Measurements from ENCODE around the gene DGKG. TPM values are rescaled to one million over a fixed set of nuclear protein-coding genes. Genes with fewer than 3 reads are reported as not detected.

Gene DGKG
- total and polyA plus RNA-seq, 12 donors: 7.2 to 75.7 (median 41.4) TPM

GRCh38 chr3:186225603-186226002 is 136.4 kb downstream of the DGKG start:
- ATAC-seq: no peak

DNA sequence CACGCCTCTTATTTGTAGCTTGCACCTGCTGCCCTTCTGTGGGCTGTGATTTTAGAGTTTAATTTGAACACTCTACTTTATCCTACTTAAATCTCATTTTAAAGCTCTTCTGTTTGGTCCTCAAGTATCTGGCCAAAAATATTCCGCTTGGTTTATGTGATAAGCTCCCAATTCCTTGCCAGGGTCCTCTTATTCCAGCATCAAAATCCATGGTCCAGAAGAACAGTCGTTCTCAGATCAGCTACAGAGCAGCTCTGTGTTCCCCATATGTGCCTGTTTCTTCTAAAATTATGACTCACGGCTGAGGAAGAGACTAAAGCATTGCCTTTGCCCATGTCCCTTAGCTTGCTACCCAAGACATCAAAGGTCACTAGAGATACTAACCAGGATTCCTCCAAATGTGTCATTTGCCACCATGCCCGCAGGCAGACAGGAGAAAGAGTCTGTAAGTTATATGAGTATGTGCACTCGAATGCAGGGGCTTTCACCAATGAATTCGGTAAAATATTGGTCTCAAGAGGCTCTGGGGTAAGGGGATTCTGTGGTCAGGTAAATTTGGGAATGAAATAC is 137.9 kb downstream of the DGKG start:
- Histone ChIP-seq H3K36me3 (no peaks in the 10 kb centered on the region), H3K4me3 (no peak overlapping the region), H3K27me3 (peaks cover 0 to 6% (median 0%) of the 10 kb centered on the region in 7 donors), H3K27ac (no peak overlapping the region), H3K4me1 (peaks cover 0 to 32% (median 12%) of the 10 kb centered on the region in 9 donors), H3K9me3 (no peaks in the 10 kb centered on the region)
- TF ChIP-seq, protein P1, sequence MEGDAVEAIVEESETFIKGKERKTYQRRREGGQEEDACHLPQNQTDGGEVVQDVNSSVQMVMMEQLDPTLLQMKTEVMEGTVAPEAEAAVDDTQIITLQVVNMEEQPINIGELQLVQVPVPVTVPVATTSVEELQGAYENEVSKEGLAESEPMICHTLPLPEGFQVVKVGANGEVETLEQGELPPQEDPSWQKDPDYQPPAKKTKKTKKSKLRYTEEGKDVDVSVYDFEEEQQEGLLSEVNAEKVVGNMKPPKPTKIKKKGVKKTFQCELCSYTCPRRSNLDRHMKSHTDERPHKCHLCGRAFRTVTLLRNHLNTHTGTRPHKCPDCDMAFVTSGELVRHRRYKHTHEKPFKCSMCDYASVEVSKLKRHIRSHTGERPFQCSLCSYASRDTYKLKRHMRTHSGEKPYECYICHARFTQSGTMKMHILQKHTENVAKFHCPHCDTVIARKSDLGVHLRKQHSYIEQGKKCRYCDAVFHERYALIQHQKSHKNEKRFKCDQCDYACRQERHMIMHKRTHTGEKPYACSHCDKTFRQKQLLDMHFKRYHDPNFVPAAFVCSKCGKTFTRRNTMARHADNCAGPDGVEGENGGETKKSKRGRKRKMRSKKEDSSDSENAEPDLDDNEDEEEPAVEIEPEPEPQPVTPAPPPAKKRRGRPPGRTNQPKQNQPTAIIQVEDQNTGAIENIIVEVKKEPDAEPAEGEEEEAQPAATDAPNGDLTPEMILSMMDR (IDR thresholded peaks at IDR 0.05): no peak
- intact Hi-C loops (cut with DNase I): no loop called here
- 78 to 84% methylated on average over 7 of the region's 7 CpGs for WGBS, 2 donors
- no peak for ATAC-seq
- DNase-seq: no peak

More at GRCh38 chr3:186225603-186226002, 136.4 kb downstream of the DGKG start:
- Histone ChIP-seq H3K36me3 (no peaks in the 10 kb centered on the region), H3K4me3 (no peak overlapping the region), H3K9me3 (no peaks in the 10 kb centered on the region), H3K27me3 (peaks cover 0 to 6% (median 0%) of the 10 kb centered on the region in 7 donors), H3K4me1 (peaks cover 0 to 18% (median 12%) of the 10 kb centered on the region in 9 donors), H3K27ac (no peak overlapping the region)
- TF ChIP-seq, protein P1 (IDR thresholded peaks at IDR 0.05): no peak
- WGBS, 2 donors: 56 to 59% methylated on average over 6 of the region's 6 CpGs
- DNase-seq: no peak
- intact Hi-C loops (cut with DNase I): no loop called here

DNA sequence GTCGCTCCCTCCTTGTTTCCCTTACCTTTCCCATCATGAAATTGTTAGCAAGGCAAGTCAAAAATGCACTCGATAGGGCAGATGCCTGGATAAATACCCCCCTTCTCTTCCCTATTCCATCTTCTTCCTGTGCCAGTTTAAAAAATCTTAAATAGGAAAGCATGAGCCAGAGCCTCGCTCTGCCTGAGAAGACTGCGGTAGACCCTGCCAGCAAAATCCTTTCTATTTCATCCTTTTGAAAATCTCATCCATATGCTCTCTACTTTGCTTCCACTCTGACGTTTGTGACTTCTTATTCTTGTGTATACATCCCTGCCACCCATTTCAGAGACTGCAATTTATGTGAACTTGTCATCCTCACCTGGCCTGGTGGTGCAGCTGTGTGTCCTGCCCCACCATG is 138.6 kb downstream of the DGKG start:
- ATAC-seq: no peak
- Histone ChIP-seq H3K27me3 (peaks cover 0 to 5% (median 0%) of the 10 kb centered on the region in 7 donors), H3K36me3 (no peaks in the 10 kb centered on the region), H3K4me3 (no peak overlapping the region), H3K9me3 (no peaks in the 10 kb centered on the region), H3K4me1 (peaks cover 0 to 39% (median 12%) of the 10 kb centered on the region in 9 donors), H3K27ac (no peak overlapping the region)
- TF ChIP-seq, protein P1 (IDR thresholded peaks at IDR 0.05): no peak
- 84 to 85% methylated on average over 5 of the region's 5 CpGs for WGBS, 2 donors
- no peak for DNase-seq
- intact Hi-C loops (cut with DNase I): no loop called here

- WGBS, 2 donors: 65 to 66% methylated on average over 15 of the region's 15 CpGs
- TF ChIP-seq, protein P1 (IDR thresholded peaks at IDR 0.05): no peak
- intact Hi-C loops (cut with DNase I): loop anchor here in 1 of 10 donors (2.0 kb wide), 1 partner anchor 15 kb away; no protein-coding TSS in a partner anchor
- Histone ChIP-seq H3K4me1 (peaks cover 4 to 55% (median 22%) of the 10 kb centered on the region in 9 donors), H3K36me3 (no peaks in the 10 kb centered on the region), H3K27ac (peak overlapping the region in 5 of 10 donors; percentile 15 to 66 (median 56)), H3K27me3 (peaks cover 0 to 5% (median 0%) of the 10 kb centered on the region in 7 donors), H3K9me3 (no peaks in the 10 kb centered on the region), H3K4me3 (no peak overlapping the region)
- ATAC-seq (peak in 2 of 8 donors; percentile 29 to 46), DNase-seq (no peak)
Observed at GRCh38 chr3:186221760-186222378, 140.2 kb downstream of the DGKG start.

All from heart right ventricle (tissue), 16 donors.